Measurements from ENCODE around the gene ZP1.

Gene ZP1

GRCh38 chr11:60844045-60844869 is 23.1 kb upstream of the ZP1 start:
- no peak for DNase-seq (ENCODE audit: low spot score)

DNA sequence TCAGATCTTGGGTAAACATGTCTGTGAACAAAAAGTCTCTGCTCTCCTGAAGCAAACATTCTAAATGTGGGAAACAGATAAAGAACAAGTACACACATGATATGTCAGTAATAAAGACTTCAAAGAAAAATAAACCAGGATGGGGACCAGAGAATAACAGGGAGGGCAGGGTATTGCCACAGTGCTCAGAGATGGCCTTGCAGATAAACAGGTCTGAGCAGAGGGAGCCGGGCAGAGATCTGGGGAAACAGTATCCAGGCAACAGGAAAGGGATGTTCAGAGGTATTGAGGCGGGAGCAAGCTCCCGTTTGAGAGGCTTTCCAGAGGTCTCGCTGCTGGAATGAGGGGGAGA is 22.5 kb upstream of the ZP1 start:
- no peak for DNase-seq (ENCODE audit: low spot score)

- no peak for DNase-seq (ENCODE audit: low spot score)
These were observed 22.0 kb upstream of the ZP1 start for GRCh38 chr11:60845338-60845737.

GRCh38 chr11:60847281-60847680 is 20.1 kb upstream of the ZP1 start:
- no peak for DNase-seq (ENCODE audit: low spot score)

GRCh38 chr11:60847896-60848295 is 19.4 kb upstream of the ZP1 start:
- no peak for DNase-seq (ENCODE audit: low spot score)

DNA sequence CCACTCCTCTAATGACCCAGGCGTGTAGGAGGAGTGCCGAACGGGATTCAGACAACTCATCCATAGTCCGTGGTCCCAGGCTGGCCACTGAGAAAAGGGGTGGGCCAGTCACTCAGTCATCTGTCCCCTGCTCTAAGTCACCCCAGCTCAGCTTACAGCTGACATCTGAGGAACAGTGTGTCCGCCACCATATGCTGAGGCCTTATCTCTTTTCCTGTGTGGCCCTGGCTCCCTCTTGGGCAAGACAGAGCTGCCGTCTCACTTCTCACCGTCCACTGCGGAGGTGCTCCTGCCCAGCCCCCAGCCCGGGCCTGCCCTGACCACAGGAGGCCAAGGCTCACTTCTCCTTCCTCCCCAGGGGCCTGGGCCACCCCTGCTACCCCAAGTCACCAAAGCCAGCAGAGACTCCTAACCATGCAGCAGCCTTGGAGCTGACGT is 18.6 kb upstream of the ZP1 start:
- no peak for DNase-seq (ENCODE audit: low spot score)

GRCh38 chr11:60849641-60850520 is 17.5 kb upstream of the ZP1 start:
- DNase-seq (ENCODE audit: low spot score), result no peak

DNA sequence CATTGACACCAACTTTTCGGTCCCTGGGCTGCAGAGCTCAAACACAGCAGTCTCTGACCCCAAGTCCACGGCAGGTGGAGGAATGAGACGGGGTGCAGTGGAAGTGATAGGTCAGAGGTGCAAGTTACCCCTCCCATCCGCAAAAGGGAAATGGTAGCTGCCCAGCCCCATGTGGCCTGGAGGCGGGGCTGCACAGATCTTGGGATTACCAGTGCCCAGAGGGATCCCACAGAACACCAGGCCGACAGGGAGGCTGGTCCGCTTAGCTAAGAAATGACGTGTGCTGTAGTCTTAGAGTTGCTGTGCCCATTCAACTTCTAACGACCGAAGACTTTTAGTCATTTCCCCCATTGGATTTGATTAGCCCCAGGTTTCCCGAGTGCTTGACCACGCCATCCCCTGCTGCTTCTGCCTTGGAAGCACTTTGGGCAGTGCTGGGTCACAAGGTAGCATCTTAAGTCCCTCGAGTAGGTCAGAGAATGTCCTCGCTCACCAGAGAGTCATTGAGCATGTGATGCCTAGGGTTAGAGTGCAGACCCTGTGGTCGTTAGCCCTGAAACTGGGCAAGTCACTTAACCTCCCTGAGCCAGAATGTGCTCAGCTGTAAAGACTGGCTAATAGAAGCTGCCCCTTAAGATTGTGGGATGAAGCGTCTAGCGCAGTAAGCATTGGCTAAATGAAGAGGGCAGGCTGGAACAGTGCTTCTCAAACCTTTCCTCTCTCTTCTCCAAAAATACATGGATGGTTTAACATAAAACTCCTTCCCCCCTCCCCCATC is 15.8 kb upstream of the ZP1 start:
- DNase-seq (ENCODE audit: low spot score), result no peak

DNA sequence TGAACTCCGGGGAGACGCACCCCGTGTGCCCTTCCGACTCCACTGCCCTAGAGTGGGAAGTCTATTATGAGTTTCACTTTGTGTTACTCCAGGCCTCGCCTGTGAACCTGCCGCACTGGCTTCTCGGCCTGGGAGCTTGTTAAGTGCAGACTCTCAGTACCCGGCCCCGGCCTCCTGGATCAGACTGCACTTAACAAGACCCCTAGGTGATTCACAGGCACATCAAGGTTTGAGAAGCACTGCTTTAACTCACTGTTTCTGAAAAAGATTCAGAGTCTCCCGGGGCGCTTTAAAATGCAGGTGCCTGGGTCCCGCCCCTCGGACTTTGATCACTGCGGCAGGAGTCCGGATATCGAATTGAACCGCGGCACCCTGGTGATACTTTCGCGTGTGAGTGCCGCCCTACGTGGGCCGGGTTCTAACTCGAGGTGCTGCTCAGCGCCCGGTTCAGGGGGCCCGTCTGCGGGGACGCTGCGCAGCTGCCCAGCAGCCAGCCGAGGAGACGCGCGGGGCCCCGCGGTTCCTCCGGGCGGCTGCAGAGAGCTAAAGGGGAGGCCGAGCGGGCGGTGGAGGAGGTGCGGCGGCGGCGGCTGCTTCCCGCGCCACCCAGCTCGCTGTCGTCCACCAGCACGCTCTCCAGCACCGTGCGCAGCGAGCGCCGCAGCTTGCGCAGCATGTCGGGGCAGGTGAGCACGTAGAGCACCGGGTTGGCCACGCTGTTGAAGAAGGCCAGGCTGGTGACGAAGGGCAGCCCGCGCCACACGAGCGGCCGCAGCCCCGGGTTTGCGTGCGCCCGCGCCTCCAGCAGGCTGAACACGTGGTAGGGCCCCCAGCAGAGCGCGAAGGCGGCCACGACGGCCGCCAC is 15.0 kb upstream of the ZP1 start:
- DNase-seq (ENCODE audit: low spot score), result no peak

GRCh38 chr11:60852982-60853950 is 14.1 kb upstream of the ZP1 start:
- no peak for DNase-seq (ENCODE audit: low spot score)

- no peak for DNase-seq (ENCODE audit: low spot score)
These were observed 13.0 kb upstream of the ZP1 start for GRCh38 chr11:60854140-60854846.

DNA sequence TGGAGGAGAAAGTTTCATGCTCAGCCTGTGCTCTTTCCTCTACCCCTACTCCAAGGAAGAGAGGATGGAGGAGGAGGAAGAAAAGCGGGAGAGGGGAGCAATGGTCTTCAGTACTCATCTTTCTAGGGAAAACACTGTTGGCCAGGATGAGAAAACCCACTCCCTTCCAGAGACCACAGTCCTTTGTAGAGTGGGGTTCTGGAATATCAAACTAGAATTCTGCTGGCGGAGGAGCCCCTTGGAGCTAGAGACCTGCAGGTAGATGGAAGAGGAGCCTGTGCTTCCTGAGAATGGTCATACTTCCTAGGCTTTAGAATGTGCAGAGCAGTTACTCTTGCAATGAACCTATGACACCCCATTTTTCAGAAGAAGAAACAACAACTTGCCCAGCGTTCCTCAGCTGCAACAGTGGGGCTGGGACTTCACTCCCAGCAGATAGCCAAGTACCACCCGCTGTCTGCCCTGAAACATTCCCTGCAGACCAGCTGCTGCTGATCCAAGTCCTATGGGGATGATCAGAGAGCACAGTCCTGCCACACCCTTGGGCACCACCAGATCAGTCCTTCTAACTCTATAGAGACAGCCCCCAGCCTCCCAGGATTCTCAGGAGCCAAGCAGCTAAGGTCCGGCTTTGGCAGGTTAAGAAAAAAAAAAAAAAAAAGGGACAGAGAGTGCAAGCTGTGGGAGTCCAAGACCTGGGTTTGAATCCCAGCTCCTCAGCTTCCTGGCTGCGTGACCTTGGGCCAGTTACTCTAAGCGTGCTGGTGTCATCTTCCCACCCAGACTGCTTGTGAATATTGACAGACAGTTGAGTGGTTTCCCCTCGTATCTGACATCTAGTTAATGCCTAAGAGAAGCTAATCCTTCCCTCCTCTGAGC is 12.3 kb upstream of the ZP1 start:
- DNase-seq (ENCODE audit: low spot score), result no peak

- DNase-seq (ENCODE audit: low spot score), result no peak
These were observed 11.4 kb upstream of the ZP1 start, which contains the start of gene PTGDR2 for GRCh38 chr11:60855726-60856633. TSS of gene PTGDR2 (minus strand) at chr11:60855950. CDS start at chr11:60853722, 2,228 bp downstream.

- DNase-seq (ENCODE audit: low spot score), result no peak
These were observed 9.7 kb upstream of the ZP1 start for GRCh38 chr11:60857378-60858232.

DNA sequence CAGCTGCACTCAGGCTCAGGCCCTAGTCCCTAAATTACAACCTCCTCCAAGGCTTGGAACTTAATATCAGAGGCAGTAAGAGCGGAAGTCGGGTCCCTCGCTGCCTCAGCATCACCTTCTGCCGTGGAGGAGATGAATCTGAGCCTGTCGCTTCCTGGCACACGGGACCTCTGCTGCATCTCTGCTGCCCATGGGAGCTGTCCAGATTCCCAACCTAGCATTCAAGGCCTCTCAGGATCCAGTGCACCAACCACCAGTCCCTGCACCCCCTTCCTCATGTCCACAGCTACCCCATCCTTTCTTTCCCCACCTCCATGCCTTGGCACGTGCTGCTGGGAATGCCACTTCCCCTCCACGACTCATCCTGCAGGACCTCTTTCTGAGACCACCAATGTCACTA is 9.1 kb upstream of the ZP1 start:
- no peak for DNase-seq (ENCODE audit: low spot score)

DNA sequence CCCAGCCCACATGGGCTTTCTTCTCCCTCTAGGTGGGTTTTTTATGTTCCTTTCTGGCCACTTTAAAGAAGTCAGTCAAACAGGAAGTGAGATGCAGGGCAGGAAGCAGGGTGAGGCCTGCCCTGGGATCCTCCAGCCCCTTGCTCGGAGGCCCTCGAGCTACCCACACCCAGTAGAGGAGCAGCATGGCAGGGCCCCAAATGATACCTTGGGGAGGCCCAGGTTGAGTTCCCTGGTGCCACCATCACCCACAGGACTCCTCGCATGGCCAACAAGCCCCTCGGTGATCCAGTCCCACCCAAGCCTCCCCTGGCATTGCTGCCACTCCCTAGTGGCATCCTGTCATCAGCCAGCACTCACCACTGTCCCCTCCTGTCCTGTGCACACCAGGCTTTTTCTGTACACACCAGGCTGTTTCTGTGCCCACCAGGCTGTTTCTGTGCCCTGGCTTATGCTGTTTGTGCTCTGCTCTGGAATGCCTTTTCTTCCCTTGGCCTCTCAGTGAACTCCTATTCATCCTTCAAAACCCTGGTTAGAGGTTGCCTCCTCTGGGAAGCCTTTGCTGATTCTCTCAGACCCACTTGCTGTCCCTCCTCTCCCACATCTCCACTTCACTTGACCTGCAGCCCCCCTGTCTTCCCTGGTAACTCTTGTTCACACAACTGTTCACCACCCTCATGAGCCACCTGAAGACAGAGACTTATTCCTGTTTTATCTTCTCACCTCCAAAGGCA is 8.4 kb upstream of the ZP1 start:
- no peak for DNase-seq (ENCODE audit: low spot score)
